Endothelial cell (in vitro differentiated cells): ENCODE data around the gene DIP2C. TPM values are rescaled to one million over a fixed set of nuclear protein-coding genes. Genes with fewer than 3 reads are reported as not detected.

ENCODE experiments used
- DNase-seq: peaks from one replicate; pipeline ENCODE4 v3.0.0; 2021; ENCODE audit warnings: low spot score
- H3K27ac Mint-ChIP-seq: one replicate; pipeline ENCODE4 v1.8.0; 2021; ENCODE audit warnings: mixed read lengths, inconsistent platforms; ENCODE audit not compliant: unreplicated experiment
- H3K27me3 Mint-ChIP-seq: one replicate; pipeline ENCODE4 v1.8.0; 2021; ENCODE audit warnings: mild to moderate bottlenecking, moderate library complexity, mixed read lengths, inconsistent platforms; ENCODE audit not compliant: unreplicated experiment
- H3K36me3 Mint-ChIP-seq: one replicate; pipeline ENCODE4 v1.8.0; 2021; ENCODE audit warnings: mild to moderate bottlenecking, low read depth, mixed read lengths, inconsistent platforms; ENCODE audit not compliant: unreplicated experiment
- H3K4me1 Mint-ChIP-seq: one replicate; pipeline ENCODE4 v1.8.0; 2021; ENCODE audit warnings: mild to moderate bottlenecking, mixed read lengths, inconsistent platforms; ENCODE audit not compliant: unreplicated experiment
- H3K4me3 Mint-ChIP-seq: one replicate; pipeline ENCODE4 v1.8.0; 2021; ENCODE audit warnings: mild to moderate bottlenecking, mixed read lengths, inconsistent platforms; ENCODE audit not compliant: unreplicated experiment
- H3K9me3 Mint-ChIP-seq: one replicate; pipeline ENCODE4 v1.8.0; 2021; ENCODE audit warnings: mixed read lengths, inconsistent platforms; ENCODE audit not compliant: unreplicated experiment
- total RNA-seq: library from RNA; stranded (reverse); fragmentation: NEBNext Ultra II Directional; extraction: Animal tissue kit (Norgen Biotek cat#: 25700); gene quantifications from one replicate; pipeline ENCODE4 v1.2.1, GENCODE V29; 2021; ENCODE audit not compliant: unreplicated experiment
- TF ChIP-seq, protein P1 (sequence below): fragments of 200-600 bp; sonication (generic); IDR thresholded peaks from one replicate; pipeline ENCODE4 v1.5.0; 2021; ENCODE audit warnings: antibody characterized with exemption; ENCODE audit not compliant: unreplicated experiment

The DIP2C gene
- total RNA-seq, 1 donor from 2014 or later: 13.1 TPM

DNA sequence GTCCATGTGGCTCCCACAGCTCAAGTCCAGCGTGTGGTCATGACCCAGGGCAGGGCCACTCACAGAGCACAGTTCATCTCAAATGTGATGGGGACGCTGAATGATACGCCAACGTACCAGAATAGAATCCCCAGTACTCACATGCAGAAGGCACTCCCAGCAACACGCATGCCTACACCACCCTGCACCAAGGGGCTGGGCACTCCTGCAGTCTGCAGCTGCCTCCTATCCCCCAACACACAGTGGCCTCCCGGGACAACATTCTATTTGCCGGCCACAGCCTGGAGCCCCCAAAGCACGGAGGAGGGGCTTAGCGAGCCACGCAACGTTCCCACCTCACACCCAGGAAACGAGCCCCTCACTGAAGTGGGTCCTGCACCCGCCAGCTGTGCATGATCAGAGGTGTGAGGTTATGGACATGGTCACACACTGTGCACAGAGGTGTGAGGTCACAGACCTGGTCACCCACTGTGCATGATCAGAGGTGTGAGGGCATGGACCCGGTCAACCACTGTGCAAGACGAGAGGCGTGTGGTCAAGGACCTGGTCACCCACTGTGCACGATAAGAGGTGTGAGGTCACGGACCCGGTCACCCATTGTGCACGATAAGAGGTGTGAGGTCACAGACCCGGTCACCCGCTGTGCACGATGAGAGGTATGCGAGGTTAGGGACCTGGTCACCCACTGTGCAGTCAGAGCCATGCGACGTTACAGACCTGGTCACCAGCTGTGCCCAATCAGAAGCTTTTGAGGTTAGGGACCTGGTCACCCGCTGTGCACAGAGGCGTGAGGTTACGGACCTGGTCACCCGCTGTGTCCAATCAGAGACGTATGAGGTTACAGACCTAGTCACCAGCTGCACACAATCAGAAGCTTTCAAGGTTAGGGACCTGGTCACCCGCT lies 182.8 kb downstream of the DIP2C start:
- Mint-ChIP-seq H3K27me3 (peaks cover 7% of the 10 kb centered on the region), H3K27ac (no peak overlapping the region), H3K4me1 (peaks cover 10% of the 10 kb centered on the region), H3K4me3 (no peak overlapping the region), H3K36me3 (peaks cover 10% of the 10 kb centered on the region), H3K9me3 (no peaks in the 10 kb centered on the region)
- DNase-seq: no peak
- TF ChIP-seq, protein P1, sequence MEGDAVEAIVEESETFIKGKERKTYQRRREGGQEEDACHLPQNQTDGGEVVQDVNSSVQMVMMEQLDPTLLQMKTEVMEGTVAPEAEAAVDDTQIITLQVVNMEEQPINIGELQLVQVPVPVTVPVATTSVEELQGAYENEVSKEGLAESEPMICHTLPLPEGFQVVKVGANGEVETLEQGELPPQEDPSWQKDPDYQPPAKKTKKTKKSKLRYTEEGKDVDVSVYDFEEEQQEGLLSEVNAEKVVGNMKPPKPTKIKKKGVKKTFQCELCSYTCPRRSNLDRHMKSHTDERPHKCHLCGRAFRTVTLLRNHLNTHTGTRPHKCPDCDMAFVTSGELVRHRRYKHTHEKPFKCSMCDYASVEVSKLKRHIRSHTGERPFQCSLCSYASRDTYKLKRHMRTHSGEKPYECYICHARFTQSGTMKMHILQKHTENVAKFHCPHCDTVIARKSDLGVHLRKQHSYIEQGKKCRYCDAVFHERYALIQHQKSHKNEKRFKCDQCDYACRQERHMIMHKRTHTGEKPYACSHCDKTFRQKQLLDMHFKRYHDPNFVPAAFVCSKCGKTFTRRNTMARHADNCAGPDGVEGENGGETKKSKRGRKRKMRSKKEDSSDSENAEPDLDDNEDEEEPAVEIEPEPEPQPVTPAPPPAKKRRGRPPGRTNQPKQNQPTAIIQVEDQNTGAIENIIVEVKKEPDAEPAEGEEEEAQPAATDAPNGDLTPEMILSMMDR: no peak

DNA sequence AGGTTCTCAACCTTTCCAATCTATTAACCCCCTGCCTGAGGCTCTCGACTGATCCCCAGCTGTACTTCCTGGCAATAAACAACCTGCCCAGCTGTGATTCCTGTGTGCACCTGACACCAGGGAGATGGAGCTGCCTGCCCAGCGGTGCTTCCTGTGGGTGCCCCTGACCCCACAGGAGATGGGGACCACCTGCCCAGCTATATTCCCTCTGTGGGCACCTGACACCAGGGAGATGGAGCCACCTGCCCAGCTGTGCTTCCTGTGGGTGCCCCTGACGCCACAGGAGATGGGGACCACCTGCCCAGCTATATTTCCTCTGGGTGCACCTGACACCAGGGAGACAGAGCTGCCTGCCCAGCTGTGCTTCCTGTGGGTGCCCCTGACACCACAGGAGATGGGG lies 184.0 kb downstream of the DIP2C start:
- Mint-ChIP-seq H3K36me3 (peaks cover 10% of the 10 kb centered on the region), H3K9me3 (no peaks in the 10 kb centered on the region), H3K27ac (no peak overlapping the region), H3K4me1 (peaks cover 12% of the 10 kb centered on the region), H3K27me3 (peaks cover 7% of the 10 kb centered on the region), H3K4me3 (no peak overlapping the region)
- TF ChIP-seq, protein P1: no peak
- no peak for DNase-seq

DNA sequence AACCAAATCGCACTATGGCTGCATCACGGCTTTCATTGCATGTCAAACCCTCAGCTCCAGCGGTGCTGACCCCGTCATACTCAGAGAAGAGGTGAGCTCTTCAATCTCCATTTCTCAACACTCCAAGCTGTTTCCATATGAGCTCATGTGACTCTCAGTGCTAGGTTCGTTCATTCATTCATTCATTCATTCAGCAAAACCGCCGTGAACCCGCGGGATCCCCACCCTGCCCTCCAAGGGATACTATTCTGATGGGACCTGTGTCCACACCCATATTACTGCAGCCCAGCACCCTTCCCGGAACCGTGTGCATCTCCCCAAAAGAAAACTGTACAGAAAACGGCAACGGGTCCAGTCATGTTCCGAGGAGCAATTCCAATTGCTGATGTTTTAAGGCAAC lies 184.7 kb downstream of the DIP2C start:
- Mint-ChIP-seq H3K27me3 (peaks cover 7% of the 10 kb centered on the region), H3K9me3 (no peaks in the 10 kb centered on the region), H3K4me1 (peaks cover 13% of the 10 kb centered on the region), H3K27ac (no peak overlapping the region), H3K36me3 (peaks cover 10% of the 10 kb centered on the region), H3K4me3 (no peak overlapping the region)
- TF ChIP-seq, protein P1: no peak
- DNase-seq: no peak

DNA sequence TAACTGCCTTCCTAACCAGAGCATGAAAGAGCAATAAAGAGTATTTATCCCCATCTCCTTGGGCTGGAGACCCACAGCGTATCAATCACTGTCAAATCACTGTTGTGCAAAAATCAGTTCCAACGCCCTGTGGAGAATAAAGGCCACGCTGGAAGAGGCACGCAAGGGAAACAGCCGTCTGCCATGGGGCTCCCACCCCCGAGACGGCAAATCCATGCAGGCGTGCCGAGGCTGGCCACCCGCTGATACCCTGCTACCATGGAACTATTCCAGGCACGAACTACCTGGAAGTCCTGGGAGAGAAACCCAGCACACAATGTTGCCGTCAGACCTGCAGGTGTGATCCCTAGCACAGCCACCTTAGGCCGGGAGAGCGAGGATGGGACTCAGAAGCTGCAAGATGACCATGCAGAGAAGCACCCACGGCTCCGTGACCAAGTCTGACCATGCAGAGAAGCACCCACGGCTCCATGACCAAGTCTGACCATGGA lies 185.3 kb downstream of the DIP2C start:
- Mint-ChIP-seq H3K27ac (no peak overlapping the region), H3K27me3 (peaks cover 5% of the 10 kb centered on the region), H3K4me1 (peaks cover 17% of the 10 kb centered on the region), H3K4me3 (no peak overlapping the region), H3K36me3 (peaks cover 10% of the 10 kb centered on the region), H3K9me3 (no peaks in the 10 kb centered on the region)
- TF ChIP-seq, protein P1: no peak
- no peak for DNase-seq

DNA sequence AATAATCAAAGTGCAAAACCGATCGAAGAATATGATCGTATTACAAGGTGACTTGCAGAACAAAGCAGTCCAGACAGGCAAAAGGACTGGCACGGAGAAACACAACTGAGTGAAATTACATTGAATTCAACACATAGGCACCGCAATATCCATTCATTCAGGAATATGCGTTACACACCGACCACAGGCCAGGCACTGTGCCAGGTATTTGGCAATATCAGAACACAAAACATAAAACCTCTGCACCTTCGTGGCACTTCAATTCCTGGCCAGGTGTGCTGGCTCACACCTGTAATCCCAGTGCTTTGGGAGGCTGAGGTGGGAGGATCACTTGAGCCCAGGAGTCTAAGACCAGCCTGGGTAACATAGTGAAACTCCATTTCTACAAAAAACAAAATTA lies 187.9 kb downstream of the DIP2C start:
- peaks cover 3% of the 10 kb centered on the region for H3K36me3 Mint-ChIP-seq
- no peak for DNase-seq
- H3K4me1 Mint-ChIP-seq: peaks cover 18% of the 10 kb centered on the region
- H3K9me3 Mint-ChIP-seq: no peaks in the 10 kb centered on the region
- H3K27me3 Mint-ChIP-seq: peaks cover 3% of the 10 kb centered on the region
- TF ChIP-seq, protein P1: no peak
- H3K4me3 Mint-ChIP-seq: no peak overlapping the region
- no peak overlapping the region for H3K27ac Mint-ChIP-seq
